Neural progenitor cell (in vitro differentiated cells): ENCODE data around the gene HOATZ.

Experiments
- CTCF ChIP-seq: fragments of 200-600 bp; sonication (generic); IDR thresholded peaks from 2 replicates; pipeline ENCODE4 v1.5.1; 2017; ENCODE audit warnings: antibody characterized with exemption, mild to moderate bottlenecking
- EZH2 ChIP-seq: fragments of 200-600 bp; sonication (generic); IDR thresholded peaks from 2 replicates; pipeline ENCODE4 v1.6.1; 2017; ENCODE audit warnings: antibody characterized with exemption, mild to moderate bottlenecking, moderate library complexity
- EZH2phosphoT487 ChIP-seq: fragments of 200-600 bp; sonication (generic); IDR thresholded peaks from 2 replicates; pipeline ENCODE4 v1.6.1; 2017; ENCODE audit warnings: antibody characterized with exemption

GRCh38 chr11:111494040-111494439, 20.5 kb upstream of the HOATZ start:
- no peak for TF ChIP-seq EZH2
- no peak for TF ChIP-seq CTCF
- TF ChIP-seq EZH2phosphoT487: peak; percentile 81
